ENCODE data around the gene EGFLAM. TPM values are rescaled to one million over a fixed set of nuclear protein-coding genes. Genes with fewer than 3 reads are reported as not detected.

The EGFLAM gene
- total RNA-seq, 1 experiment from 2014 or later: 1.1 TPM

DNA sequence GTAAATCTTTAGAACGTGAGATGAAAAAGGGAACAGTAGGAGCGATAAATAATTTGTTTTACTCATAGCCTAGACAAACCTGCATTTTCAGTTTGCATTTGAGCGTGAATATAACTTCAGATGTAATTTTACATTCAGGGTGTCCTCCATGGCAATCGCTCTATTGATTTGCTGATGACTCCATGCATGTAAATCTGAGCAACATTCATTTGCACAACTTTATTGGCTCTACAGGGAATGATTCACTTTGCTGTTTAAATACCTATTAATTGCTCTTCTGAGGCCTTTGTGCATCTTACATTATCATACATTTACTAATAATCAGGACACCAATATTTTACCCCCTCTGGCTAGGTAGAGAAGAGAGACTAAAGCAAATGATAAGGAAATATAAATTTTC is 122.2 kb downstream of the EGFLAM start (continued):
- TF ChIP-seq, protein P1, sequence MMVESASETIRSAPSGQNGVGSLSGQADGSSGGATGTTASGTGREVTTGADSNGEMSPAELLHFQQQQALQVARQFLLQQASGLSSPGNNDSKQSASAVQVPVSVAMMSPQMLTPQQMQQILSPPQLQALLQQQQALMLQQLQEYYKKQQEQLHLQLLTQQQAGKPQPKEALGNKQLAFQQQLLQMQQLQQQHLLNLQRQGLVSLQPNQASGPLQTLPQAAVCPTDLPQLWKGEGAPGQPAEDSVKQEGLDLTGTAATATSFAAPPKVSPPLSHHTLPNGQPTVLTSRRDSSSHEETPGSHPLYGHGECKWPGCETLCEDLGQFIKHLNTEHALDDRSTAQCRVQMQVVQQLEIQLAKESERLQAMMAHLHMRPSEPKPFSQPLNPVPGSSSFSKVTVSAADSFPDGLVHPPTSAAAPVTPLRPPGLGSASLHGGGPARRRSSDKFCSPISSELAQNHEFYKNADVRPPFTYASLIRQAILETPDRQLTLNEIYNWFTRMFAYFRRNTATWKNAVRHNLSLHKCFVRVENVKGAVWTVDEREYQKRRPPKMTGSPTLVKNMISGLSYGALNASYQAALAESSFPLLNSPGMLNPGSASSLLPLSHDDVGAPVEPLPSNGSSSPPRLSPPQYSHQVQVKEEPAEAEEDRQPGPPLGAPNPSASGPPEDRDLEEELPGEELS (CRISPR knock-in tag; IDR thresholded peaks at IDR 0.05): no peak
- no peak for TF ChIP-seq JAZF1 (CRISPR knock-in tag; IDR thresholded peaks at IDR 0.05)
- TF ChIP-seq, protein P2, sequence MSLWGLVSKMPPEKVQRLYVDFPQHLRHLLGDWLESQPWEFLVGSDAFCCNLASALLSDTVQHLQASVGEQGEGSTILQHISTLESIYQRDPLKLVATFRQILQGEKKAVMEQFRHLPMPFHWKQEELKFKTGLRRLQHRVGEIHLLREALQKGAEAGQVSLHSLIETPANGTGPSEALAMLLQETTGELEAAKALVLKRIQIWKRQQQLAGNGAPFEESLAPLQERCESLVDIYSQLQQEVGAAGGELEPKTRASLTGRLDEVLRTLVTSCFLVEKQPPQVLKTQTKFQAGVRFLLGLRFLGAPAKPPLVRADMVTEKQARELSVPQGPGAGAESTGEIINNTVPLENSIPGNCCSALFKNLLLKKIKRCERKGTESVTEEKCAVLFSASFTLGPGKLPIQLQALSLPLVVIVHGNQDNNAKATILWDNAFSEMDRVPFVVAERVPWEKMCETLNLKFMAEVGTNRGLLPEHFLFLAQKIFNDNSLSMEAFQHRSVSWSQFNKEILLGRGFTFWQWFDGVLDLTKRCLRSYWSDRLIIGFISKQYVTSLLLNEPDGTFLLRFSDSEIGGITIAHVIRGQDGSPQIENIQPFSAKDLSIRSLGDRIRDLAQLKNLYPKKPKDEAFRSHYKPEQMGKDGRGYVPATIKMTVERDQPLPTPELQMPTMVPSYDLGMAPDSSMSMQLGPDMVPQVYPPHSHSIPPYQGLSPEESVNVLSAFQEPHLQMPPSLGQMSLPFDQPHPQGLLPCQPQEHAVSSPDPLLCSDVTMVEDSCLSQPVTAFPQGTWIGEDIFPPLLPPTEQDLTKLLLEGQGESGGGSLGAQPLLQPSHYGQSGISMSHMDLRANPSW (CRISPR knock-in tag; conservative IDR thresholded peaks at IDR 0.05; ENCODE audit: low read depth): no peak
- TF ChIP-seq TEAD4 (CRISPR knock-in tag; IDR thresholded peaks at IDR 0.05): no peak
- TF ChIP-seq TP53 (CRISPR knock-in tag; IDR thresholded peaks at IDR 0.05): no peak
- TF ChIP-seq, protein P3, sequence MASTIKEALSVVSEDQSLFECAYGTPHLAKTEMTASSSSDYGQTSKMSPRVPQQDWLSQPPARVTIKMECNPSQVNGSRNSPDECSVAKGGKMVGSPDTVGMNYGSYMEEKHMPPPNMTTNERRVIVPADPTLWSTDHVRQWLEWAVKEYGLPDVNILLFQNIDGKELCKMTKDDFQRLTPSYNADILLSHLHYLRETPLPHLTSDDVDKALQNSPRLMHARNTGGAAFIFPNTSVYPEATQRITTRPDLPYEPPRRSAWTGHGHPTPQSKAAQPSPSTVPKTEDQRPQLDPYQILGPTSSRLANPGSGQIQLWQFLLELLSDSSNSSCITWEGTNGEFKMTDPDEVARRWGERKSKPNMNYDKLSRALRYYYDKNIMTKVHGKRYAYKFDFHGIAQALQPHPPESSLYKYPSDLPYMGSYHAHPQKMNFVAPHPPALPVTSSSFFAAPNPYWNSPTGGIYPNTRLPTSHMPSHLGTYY (CRISPR knock-in tag; IDR thresholded peaks at IDR 0.05): no peak
- no peak for TF ChIP-seq ZNF138 (CRISPR knock-in tag; conservative IDR thresholded peaks at IDR 0.05)

DNA sequence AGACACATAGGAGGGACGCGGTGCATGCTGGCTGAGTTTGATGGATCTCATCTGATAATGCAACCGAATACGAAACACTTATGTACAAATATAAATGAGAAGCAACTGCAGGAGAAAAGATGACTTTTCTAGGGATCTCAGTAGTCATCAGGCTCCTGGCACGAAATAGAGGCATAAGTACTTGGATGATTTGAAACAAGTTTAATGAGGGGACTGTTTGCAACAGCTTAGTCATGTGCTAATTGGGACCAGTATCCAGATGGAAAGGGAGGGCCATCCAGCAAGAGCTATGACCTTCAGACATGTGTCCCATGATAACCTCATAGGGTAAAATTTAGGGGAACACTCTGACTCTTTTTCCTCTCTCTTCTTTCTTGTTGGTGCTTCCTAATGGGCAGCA is 123.0 kb downstream of the EGFLAM start:
- ChIA-PET CTCF (interaction anchor here (0.7 to 2.7 kb wide), 4 partner anchors 39 to 173 kb away, joined by 3 to 11 read pairs (median 4); no protein-coding TSS in a partner anchor), POLR2A (no interaction called here)
- H3K27me3 Mint-ChIP-seq (ENCODE audit: low read depth): no peaks in the 10 kb centered on the region
- H3K4me3 Mint-ChIP-seq: no peak overlapping the region
- TF ChIP-seq JAZF1 (CRISPR knock-in tag; IDR thresholded peaks at IDR 0.05): no peak
- TF ChIP-seq NFYB (CRISPR knock-in tag; conservative IDR thresholded peaks at IDR 0.05; ENCODE audit: low read depth): no peak
- no peak for TF ChIP-seq TP53 (CRISPR knock-in tag; IDR thresholded peaks at IDR 0.05)
- TF ChIP-seq ARID4B (CRISPR knock-in tag; IDR thresholded peaks at IDR 0.05; ENCODE audit: borderline replicate concordance): no peak
- no peak for TF ChIP-seq ETV6 (CRISPR knock-in tag; IDR thresholded peaks at IDR 0.05)
- TF ChIP-seq MXD4 (CRISPR knock-in tag; IDR thresholded peaks at IDR 0.05; ENCODE audit: borderline replicate concordance): no peak
- TF ChIP-seq OVOL2 (CRISPR knock-in tag; IDR thresholded peaks at IDR 0.05; ENCODE audit: borderline replicate concordance): no peak
- TF ChIP-seq CDX4 (CRISPR knock-in tag; IDR thresholded peaks at IDR 0.05; ENCODE audit: borderline replicate concordance): no peak
- no peak for TF ChIP-seq ZMAT4 (CRISPR knock-in tag; IDR thresholded peaks at IDR 0.05)
- TF ChIP-seq ZNF423 (CRISPR knock-in tag; IDR thresholded peaks at IDR 0.05): no peak
- no peak for TF ChIP-seq NR1H2 (CRISPR knock-in tag; IDR thresholded peaks at IDR 0.05)
- TF ChIP-seq, protein P4, sequence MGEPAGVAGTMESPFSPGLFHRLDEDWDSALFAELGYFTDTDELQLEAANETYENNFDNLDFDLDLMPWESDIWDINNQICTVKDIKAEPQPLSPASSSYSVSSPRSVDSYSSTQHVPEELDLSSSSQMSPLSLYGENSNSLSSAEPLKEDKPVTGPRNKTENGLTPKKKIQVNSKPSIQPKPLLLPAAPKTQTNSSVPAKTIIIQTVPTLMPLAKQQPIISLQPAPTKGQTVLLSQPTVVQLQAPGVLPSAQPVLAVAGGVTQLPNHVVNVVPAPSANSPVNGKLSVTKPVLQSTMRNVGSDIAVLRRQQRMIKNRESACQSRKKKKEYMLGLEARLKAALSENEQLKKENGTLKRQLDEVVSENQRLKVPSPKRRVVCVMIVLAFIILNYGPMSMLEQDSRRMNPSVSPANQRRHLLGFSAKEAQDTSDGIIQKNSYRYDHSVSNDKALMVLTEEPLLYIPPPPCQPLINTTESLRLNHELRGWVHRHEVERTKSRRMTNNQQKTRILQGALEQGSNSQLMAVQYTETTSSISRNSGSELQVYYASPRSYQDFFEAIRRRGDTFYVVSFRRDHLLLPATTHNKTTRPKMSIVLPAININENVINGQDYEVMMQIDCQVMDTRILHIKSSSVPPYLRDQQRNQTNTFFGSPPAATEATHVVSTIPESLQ (CRISPR knock-in tag; IDR thresholded peaks at IDR 0.05): no peak
- H3K27ac Mint-ChIP-seq: no peak overlapping the region; the same call in 1 of the 2 replicates
- ATAC-seq (no peak), DNase-seq (ENCODE audit: low spot score) (no peak)
- H3K9me3 Mint-ChIP-seq: no peaks in the 10 kb centered on the region
- peaks cover 56% of the 10 kb centered on the region for H3K4me1 Mint-ChIP-seq
- no peaks in the 10 kb centered on the region for H3K36me3 Mint-ChIP-seq
